Endothelial cell (in vitro differentiated cells): ENCODE results near the gene PARD3B. TPM values are rescaled to one million over a fixed set of nuclear protein-coding genes. Genes with fewer than 3 reads are reported as not detected.

Source experiments
- DNase-seq: peaks from one replicate; pipeline ENCODE4 v3.0.0; 2021; ENCODE audit warnings: low spot score
- H3K27ac Mint-ChIP-seq: one replicate; pipeline ENCODE4 v1.8.0; 2021; ENCODE audit warnings: mixed read lengths, inconsistent platforms; ENCODE audit not compliant: unreplicated experiment
- H3K27me3 Mint-ChIP-seq: one replicate; pipeline ENCODE4 v1.8.0; 2021; ENCODE audit warnings: mild to moderate bottlenecking, moderate library complexity, mixed read lengths, inconsistent platforms; ENCODE audit not compliant: unreplicated experiment
- H3K36me3 Mint-ChIP-seq: one replicate; pipeline ENCODE4 v1.8.0; 2021; ENCODE audit warnings: mild to moderate bottlenecking, low read depth, mixed read lengths, inconsistent platforms; ENCODE audit not compliant: unreplicated experiment
- H3K4me1 Mint-ChIP-seq: one replicate; pipeline ENCODE4 v1.8.0; 2021; ENCODE audit warnings: mild to moderate bottlenecking, mixed read lengths, inconsistent platforms; ENCODE audit not compliant: unreplicated experiment
- H3K4me3 Mint-ChIP-seq: one replicate; pipeline ENCODE4 v1.8.0; 2021; ENCODE audit warnings: mild to moderate bottlenecking, mixed read lengths, inconsistent platforms; ENCODE audit not compliant: unreplicated experiment
- H3K9me3 Mint-ChIP-seq: one replicate; pipeline ENCODE4 v1.8.0; 2021; ENCODE audit warnings: mixed read lengths, inconsistent platforms; ENCODE audit not compliant: unreplicated experiment
- CTCF ChIP-seq: fragments of 200-600 bp; sonication (generic); IDR thresholded peaks from one replicate; pipeline ENCODE4 v1.5.0; 2021; ENCODE audit warnings: antibody characterized with exemption; ENCODE audit not compliant: unreplicated experiment
- total RNA-seq: library from RNA; stranded (reverse); fragmentation: NEBNext Ultra II Directional; extraction: Animal tissue kit (Norgen Biotek cat#: 25700); gene quantifications from one replicate; pipeline ENCODE4 v1.2.1, GENCODE V29; 2021; ENCODE audit not compliant: unreplicated experiment

The PARD3B gene
- total RNA-seq, 1 donor from 2014 or later = 17.4 TPM

- peak; percentile 59 for TF ChIP-seq CTCF
- peaks cover 2% of the 10 kb centered on the region for H3K4me1 Mint-ChIP-seq
- no peak overlapping the region for H3K4me3 Mint-ChIP-seq
- H3K27ac Mint-ChIP-seq = no peak overlapping the region
- DNase-seq = no peak
- H3K27me3 Mint-ChIP-seq = peaks cover 5% of the 10 kb centered on the region
- H3K36me3 Mint-ChIP-seq = no peaks in the 10 kb centered on the region
- no peaks in the 10 kb centered on the region for H3K9me3 Mint-ChIP-seq
Observed at GRCh38 chr2:205564346-205565141, 1019.3 kb downstream of the PARD3B start.

- H3K4me3 Mint-ChIP-seq = no peak overlapping the region
- H3K4me1 Mint-ChIP-seq = peaks cover 2% of the 10 kb centered on the region
- H3K27me3 Mint-ChIP-seq = peaks cover 5% of the 10 kb centered on the region
- no peak for DNase-seq
- H3K36me3 Mint-ChIP-seq = no peaks in the 10 kb centered on the region
- no peak overlapping the region for H3K27ac Mint-ChIP-seq
- no peaks in the 10 kb centered on the region for H3K9me3 Mint-ChIP-seq
- no peak for TF ChIP-seq CTCF
Observed at GRCh38 chr2:205565142-205565522, 1019.9 kb downstream of the PARD3B start.

- Mint-ChIP-seq H3K9me3 (no peaks in the 10 kb centered on the region), H3K4me3 (no peak overlapping the region), H3K27me3 (peaks cover 6% of the 10 kb centered on the region), H3K27ac (no peak overlapping the region), H3K36me3 (no peaks in the 10 kb centered on the region), H3K4me1 (peaks cover 2% of the 10 kb centered on the region)
- DNase-seq = no peak
- TF ChIP-seq CTCF = no peak
Observed at GRCh38 chr2:205566606-205567168, 1021.4 kb downstream of the PARD3B start.

- Mint-ChIP-seq H3K9me3 (no peaks in the 10 kb centered on the region), H3K27ac (no peak overlapping the region), H3K4me3 (no peak overlapping the region), H3K27me3 (peaks cover 7% of the 10 kb centered on the region), H3K4me1 (peaks cover 2% of the 10 kb centered on the region), H3K36me3 (no peaks in the 10 kb centered on the region)
- no peak for DNase-seq
- TF ChIP-seq CTCF = no peak
Observed at GRCh38 chr2:205568620-205569019, 1023.3 kb downstream of the PARD3B start.

GRCh38 chr2:205570648-205571047, 1025.4 kb downstream of the PARD3B start:
- TF ChIP-seq CTCF = no peak
- H3K9me3 Mint-ChIP-seq = no peaks in the 10 kb centered on the region
- no peak overlapping the region for H3K4me3 Mint-ChIP-seq
- no peak for DNase-seq
- H3K27me3 Mint-ChIP-seq = peaks cover 7% of the 10 kb centered on the region
- no peaks in the 10 kb centered on the region for H3K36me3 Mint-ChIP-seq
- no peak overlapping the region for H3K27ac Mint-ChIP-seq
- H3K4me1 Mint-ChIP-seq = peaks cover 2% of the 10 kb centered on the region
